ENCODE results near the gene SHROOM3.

- TF ChIP-seq SUZ12 (IDR thresholded peaks at IDR 0.05; ENCODE audit: extremely low read depth, insufficient read depth, insufficient read length) = no peak
- TF ChIP-seq YY1 (IDR thresholded peaks at IDR 0.05; ENCODE audit: insufficient read depth, insufficient read length) = no peak
Observed at GRCh38 chr4:76758290-76758882, 323.4 kb downstream of the SHROOM3 start.

Data from NT2/D1 (cell line).